Neural progenitor cell (in vitro differentiated cells): ENCODE data around the gene GLT6D1.

Experiments
- EZH2 ChIP-seq: fragments of 200-600 bp; sonication (generic); IDR thresholded peaks from 2 replicates; pipeline ENCODE4 v1.6.1; 2017; ENCODE audit warnings: antibody characterized with exemption, mild to moderate bottlenecking, moderate library complexity
- EZH2phosphoT487 ChIP-seq: fragments of 200-600 bp; sonication (generic); IDR thresholded peaks from 2 replicates; pipeline ENCODE4 v1.6.1; 2017; ENCODE audit warnings: antibody characterized with exemption

DNA sequence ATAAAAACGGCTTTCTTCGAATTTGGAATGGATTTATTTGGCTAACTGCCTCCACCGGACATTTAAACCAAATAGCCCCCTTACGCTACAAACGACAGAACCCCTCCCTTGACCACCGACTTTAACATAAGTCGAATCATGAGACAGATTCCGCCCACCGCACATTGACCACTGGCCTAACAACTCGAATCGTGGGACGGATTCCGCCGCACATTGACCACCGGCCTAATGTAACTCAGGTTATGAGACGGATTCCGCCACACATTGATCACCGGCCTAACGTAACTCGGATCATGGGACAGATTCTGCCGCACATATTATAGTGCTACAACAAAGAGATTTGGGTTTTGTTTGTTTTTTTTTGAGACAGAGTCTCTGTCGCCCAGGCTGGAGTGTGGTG is 21.1 kb upstream of the GLT6D1 start:
- TF ChIP-seq EZH2phosphoT487 (no peak), EZH2 (no peak)
